ENCODE measurements around the gene APOBEC3C.
"Not testable (repeated sequence)": the region's sequence is repeated elsewhere in the genome, so short reads cannot be mapped to it uniquely, and the experiment has no call there.

- not testable (repeated sequence) for TF ChIP-seq POLR2A, CTCF (IDR thresholded peaks at IDR 0.05)
These were observed 47.9 kb downstream of the APOBEC3C start for GRCh38 chr22:39061951-39062350.
